ENCODE data around the gene SLX4IP.
A peak's percentile ranks its signal among the peaks of the same experiment; 100 is the strongest.

SLX4IP gene

DNA sequence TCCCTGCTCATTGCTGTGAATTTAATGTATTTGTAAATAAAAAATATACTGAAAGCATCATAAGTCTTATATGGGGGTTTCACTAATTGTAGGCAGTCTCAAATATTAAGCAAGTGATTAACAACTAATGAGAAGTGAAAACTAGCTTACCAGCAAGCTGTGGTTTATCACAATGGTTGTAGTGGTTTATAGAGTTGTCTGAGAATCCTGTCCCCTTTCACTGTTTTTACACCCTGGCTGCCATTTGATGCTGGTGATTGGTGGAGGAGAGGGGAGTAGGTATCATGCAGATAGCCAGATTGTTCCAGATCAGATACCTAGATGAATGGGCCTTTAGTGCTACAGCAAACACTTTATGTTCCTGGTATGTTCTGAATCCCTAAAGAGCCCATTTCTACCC, 7.1 kb upstream of the SLX4IP start:
- no peak for DNase-seq (ENCODE audit: low read depth in 1 of 2, low spot score in 1 of 2)

DNA sequence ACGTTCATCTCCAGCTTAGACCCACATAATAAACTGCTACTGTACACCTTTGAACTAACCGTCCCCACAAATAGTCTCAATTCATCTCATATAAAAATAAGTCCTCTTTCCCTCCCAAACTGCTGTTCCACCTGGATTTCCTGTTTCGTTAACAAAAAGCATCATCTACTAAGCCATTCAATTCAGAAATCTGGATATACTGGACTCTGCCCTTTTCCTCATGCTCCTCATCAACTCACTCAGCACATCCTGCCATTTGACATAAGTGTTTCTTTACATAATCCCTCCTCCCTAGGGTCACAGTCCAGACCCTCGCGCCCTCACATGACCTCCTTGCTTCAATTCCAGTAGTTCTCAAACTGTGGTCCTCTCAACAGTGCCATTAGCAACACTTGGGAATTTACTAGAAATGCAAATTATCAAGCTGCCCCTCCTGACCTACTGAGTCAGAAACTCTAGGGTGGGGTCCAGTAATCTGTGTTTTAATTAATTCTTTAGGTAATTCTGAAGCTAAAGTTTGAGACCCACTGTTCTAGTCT, 5.6 kb upstream of the SLX4IP start:
- no peak for DNase-seq (ENCODE audit: low read depth in 1 of 2, low spot score in 1 of 2)

DNA sequence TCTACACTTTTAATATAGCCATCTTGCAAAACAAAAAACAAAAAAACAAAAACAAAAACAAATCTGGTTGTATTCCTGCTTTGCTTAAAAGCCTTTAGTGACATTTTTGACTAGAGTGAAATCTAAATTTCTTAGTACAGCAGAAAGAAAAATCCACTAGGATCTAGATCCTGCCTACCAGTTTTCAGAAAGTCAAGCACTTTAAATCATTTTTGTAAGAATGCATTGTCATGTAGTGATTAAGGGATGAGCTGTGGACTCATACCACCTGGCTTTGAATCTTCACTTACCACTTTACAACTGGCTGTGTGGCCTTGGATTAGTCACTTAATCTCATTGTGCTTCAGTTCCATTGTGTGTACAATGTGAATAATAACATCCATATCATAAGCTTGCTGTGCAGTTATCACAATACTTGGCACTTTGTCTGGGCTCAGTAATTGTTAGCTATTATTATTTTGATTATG, 5.1 kb upstream of the SLX4IP start:
- DNase-seq (ENCODE audit: low read depth in 1 of 2, low spot score in 1 of 2), result no peak

DNA sequence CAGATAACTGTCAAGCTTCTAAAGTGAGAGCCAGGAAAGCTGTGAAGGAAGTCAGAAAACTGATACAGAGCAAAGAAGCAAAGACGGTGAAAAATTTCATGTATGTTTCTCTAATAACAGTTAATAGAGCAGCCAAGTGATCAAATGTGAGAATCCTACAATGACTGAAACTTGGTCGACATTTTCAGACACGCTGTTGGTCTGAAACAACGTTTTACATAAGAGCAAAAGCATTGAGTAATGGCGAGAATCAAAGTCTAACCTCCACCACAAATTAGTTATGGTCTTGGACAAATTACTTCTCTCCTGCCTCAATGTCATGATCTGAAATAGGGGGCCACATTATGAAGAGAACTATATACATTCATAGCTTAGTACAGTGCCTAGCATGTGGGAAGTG, 4.4 kb upstream of the SLX4IP start:
- DNase-seq (ENCODE audit: low read depth in 1 of 2, low spot score in 1 of 2), result no peak

DNA sequence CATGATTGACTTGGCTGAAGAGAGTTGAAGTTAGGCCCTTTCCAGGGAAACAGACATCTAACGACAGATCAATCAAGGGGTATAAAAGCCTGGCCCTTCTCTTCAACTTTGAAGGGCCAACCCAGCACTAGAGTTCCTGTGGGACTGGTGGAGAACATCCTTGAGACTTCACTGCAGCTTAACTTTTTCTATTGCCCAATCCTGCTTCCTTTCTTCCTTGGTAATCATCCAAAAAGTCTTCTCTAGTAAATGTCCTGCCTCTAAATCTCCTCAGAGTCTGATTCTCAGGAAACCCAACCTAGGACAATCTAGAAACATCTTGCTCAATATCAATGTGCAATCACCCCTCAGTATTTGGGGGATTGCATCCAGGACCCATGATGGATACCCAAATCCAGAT, 3.0 kb upstream of the SLX4IP start:
- no peak for DNase-seq (ENCODE audit: low read depth in 1 of 2, low spot score in 1 of 2)

DNA sequence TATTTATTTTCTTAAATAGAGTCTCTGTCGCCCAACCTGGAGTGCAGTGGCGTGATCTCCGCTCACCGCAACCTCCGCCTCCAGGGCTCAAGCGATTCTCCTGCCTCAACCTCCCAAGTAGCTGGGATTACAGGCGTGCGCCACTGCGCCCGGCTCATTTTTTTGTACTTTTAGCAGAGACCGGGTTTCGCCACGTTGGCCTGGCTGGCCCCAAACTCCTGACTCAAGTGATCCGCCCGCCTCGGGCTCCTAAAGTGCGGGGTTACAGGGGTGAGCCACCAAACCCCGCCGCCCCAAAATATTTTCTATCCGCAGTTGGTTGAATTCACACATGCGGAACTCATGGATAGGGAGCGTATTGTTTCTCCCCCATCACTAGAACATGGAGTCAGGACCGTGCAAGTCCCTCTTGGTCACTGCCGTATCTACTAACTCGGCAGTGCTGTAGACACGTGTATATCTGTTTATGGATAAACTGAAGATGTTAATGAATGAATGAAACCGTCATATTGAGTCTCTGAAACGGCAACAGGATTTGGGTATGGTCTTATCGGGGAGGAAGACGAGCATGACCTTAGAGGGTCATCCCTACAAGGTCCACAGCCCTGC, 2.0 kb upstream of the SLX4IP start:
- no peak for DNase-seq (ENCODE audit: low read depth in 1 of 2, low spot score in 1 of 2)

DNA sequence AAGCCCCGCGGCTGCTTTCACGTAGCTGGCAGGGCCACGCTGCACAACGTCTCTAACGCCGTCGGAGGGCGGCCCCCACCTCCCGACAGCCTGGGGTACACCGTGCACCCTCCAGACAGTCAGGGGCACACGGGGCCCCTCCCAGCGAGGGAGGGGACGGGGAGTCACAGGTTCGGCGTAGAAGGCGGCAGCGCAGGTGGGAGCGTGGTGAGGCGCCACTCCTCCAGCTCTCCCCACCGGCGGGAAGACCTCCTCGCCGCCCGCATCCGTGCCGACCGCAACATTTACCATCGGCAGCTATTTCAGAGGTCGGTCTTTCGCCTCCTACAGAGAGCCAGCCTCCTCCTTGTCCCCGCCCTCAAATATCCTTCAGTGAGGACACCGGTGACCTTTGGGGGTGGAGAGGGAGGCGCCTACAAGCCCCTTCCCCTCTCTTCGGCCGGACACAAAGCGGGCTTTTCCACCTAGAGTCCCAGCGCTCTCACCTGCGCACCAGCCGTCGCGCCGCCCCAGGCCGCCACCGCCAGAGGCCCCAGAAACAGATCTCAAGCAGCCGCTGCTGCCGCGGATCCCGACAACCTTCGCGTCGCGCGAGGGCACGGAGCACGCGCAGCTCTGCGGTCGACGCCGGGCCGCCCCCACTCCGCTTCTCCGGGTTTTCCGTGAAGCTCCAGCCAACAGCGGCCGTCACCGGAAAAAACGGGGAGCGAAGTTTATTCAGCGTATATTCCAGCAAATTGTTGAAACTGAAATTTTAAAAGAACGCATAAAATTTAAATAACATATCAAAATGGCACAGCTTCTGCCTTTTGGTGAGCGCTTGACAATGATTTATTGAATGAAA, 1.3 kb upstream of the SLX4IP start, which contains the start of gene MKKS:
MKKS (minus strand) TSS at position 600 of the 844 bp plus-strand sequence. CDS start 20,708 bp downstream, outside the sequence.
- DNase-seq (ENCODE audit: low read depth in 1 of 2, low spot score in 1 of 2), result peak; percentile 74 to 81

DNA sequence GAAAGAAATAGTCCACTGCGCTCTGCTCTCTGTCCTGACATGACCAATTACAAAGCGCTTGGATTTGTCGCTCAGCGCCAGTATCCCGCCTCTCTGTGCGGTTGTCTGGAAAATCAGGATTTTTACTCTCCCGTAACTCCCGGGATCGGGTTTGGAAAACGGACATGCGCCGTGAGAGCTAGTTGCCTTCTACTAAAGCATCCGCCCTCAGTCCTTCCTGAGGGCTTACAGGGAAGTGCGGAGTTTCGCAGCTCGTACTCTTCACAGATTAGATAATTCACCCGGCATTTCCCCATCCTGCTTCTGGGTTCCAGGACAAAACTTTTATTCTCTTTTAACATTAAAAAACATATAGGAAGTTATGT, 656 bp upstream of the SLX4IP start:
- DNase-seq (ENCODE audit: low read depth in 1 of 2, low spot score in 1 of 2), result peak; percentile 49 to 83

DNA sequence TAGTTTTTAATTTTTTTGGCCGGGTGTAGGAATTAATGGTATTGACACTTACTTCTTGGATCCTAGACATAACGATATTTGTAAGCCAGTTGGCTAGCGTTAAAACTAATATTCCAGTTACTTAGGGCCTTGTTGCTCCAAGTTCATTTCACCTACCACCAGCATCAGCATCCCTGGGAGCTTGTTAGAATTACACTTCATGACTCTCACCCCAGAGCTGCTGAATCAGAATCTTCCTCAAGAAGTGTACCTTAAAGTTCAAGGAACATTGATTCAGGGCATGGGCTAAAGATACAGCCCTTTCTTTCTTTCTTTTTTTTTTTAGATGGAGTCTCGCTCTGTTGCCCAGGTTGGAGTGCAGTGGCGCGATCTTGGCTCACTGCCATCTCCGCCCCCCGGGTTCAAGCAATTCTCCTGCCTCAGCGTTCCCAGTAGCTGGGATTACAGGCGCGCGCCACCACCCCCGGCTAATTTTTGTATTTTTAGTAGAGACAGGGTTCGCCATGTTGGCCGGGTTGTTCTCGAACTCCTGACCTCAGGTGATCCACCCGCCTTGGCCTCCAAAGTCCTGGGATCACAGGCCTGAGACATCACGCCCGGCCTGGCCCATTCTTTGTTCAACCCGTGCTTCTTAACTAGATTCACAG, 1.1 kb downstream of the SLX4IP start:
- DNase-seq (ENCODE audit: low read depth in 1 of 2, low spot score in 1 of 2), result no peak

DNA sequence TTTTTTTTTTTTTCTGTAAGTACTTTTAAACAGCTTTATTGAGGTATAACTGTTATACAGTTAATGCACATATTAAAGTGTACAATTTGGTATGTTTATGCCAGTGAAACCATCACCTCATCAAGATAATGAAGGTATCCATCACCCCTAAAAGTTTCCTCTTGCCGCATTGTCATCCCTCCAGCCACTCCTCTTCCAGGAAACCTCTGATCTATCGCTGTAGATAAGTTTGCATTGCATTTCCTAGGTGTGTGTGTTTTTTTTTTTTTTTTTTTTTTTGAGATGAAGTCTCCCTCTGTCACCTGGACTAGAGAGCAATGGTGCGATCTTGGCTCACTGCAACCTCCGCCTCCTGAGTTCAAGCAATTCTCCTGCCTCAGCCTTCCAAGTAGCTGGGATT, 3.1 kb downstream of the SLX4IP start:
- DNase-seq (ENCODE audit: low read depth in 1 of 2, low spot score in 1 of 2), result no peak

DNA sequence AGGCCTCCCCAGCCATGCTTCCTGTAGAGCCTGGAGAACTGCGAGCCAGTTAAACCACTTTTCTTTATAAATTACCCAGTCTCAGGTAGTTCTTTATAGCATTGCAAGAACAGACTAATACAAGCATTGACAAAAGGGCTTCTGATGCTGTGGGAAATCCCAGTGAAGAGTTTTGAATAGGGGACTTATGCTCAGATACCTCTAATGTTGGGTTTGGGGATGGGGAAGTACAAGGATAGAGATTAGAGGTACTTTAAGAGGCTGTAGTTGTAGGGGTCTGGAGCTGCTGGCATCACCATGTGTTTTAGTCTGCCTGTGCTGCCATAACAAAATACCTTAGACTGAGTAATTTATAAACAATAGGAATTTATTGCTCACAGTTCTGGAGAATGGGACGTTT, 8.8 kb downstream of the SLX4IP start:
- no peak for DNase-seq (ENCODE audit: low read depth in 1 of 2, low spot score in 1 of 2)

DNA sequence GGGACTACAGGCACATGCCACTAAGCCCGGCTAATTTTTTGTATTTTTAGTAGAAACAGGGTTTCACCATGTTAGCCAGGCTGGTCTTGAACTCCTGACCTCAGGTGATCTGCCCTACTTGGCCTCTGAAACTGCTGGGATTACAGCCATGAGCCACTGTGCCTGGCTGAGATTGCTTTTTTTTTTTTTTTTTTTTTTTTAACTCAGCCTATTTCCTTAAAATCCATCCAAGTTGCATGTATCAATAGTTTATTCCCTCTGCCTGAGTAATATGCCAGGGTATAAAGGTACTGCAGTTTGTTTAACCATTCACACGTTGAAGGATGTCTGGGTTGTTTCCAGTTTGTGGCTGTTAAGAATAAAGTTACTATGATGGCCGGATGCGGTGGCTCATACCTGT, 10.7 kb downstream of the SLX4IP start:
- no peak for DNase-seq (ENCODE audit: low read depth in 1 of 2, low spot score in 1 of 2)

DNA sequence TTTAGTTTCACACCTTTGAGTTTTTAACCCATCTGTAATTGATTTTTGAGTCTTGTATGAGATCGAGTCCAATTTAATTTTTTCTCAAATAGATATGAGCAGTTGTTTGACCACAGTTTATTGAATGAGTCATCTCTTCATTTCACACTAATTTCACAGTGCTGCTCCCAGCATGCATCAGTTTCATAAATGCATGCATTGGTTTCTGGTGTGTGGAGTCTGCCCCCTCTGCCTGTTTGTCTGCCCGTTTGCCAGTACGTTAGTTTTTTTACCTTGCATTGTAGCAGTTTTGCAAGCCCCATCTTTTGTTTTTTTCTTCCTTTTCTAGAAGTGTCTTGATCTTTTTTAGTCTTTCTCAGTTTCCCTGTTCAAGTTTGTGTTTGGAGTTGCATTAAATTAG, 11.9 kb downstream of the SLX4IP start:
- peak in 1 of 2 donors; percentile 38 for DNase-seq (ENCODE audit: low read depth in 1 of 2, low spot score in 1 of 2)

DNA sequence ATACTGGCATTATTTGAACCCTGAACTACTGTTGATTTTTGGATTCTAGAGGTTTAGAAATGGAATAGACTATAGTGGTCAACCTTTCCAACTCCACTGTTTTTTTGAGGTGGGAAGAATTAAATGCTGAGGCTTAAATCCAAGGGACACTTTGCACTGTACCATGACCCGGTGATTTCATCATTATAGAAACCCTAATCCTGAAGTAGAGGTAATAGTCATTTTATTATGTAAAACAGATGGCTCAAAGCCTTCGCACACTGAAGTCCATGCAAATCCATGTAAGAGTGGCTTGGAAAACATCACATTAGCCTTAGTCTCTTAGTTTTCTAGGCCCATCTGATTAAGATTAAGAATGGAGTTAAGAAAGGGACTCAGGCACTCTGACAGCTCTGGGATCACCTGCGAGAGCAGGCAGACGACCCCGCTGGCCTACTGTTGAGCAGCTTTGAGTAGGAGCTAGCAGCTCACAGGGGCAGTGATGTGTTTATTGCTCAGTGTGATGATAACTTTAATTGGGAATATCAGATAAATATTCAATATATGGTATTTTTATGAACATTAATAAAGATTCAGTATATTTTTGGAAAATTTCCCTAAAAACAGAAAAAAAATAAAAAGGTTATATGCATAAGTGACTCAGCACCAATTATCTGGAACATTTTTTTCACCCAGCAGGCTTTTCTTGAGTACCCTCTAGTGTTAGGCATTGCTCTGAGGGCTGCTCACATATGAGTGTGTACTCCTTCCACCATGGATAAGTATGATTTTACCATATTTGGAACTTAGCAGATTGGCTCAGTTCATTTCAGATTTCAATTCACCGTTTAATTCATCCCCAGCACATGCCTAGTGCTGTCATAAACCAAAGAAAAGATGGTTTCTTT, 13.4 kb downstream of the SLX4IP start:
- no peak for DNase-seq (ENCODE audit: low read depth in 1 of 2, low spot score in 1 of 2)

DNA sequence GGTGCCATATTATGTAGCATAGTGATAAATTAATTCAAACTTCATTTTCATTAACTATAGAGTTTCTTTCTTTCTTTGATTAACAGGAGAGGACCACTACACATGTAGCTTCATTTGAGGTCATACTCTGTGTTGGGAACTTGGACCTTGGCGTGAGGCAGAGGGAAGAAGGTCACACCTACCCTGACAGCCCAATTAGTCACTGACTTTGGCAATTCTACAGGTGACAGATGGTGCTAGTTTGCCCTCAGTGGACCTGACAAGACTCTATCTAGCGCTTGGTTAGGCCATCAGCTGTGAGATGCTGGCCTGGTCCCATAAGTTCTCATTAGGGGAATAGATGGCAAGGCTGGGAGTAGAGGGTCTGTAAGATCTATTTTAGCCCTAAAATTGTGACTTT, 14.2 kb downstream of the SLX4IP start:
- no peak for DNase-seq (ENCODE audit: low read depth in 1 of 2, low spot score in 1 of 2)

DNA sequence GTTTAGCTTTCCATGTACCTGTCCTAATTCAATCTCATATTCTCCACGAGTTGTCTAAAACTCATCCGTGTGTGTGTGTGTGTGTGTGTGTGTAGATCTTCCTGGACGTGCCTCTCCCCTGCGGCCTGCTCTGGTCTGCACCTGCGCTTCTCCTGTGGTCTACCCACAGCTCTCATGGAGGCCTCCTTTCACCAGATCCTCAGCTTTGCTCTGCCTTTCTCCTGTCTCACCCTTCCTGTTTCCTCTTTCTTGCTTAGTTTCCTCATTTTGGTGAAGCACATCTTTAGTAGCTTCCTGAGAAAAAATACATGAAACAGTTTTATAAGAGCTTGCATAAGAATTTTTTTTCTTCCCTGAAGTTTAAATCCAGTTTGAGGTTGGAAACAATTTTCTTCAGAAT, 18.1 kb downstream of the SLX4IP start:
- DNase-seq (ENCODE audit: low read depth in 1 of 2, low spot score in 1 of 2), result no peak

DNA sequence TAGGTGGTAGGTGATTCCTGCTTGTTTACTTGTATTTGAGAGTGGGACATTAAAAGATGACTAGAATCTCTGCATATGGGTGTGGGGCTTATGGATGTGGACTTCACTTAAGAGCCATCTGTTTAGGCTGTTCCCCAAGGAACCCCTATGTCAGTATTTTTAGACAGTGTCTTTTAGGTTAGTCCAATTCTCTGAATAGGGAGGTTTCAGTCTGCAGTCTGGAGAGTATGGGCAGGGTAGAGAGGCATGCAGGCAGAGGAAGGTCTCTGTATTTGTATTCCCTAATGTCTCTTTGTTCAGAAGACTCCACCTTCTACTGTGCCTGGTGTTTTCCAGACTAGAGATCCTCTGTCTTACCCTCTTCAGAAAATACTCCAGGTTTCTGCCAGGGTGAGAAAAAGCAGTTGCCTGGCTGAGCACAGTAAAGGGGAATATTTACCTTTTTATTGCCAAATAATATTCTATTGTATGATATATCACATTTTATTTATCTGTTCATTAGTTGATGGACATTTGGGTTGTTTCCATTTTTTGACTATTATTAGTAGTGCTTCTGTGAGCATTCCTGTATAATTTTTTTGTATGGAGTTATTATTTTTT, 19.1 kb downstream of the SLX4IP start:
- no peak for DNase-seq (ENCODE audit: low read depth in 1 of 2, low spot score in 1 of 2)

DNA sequence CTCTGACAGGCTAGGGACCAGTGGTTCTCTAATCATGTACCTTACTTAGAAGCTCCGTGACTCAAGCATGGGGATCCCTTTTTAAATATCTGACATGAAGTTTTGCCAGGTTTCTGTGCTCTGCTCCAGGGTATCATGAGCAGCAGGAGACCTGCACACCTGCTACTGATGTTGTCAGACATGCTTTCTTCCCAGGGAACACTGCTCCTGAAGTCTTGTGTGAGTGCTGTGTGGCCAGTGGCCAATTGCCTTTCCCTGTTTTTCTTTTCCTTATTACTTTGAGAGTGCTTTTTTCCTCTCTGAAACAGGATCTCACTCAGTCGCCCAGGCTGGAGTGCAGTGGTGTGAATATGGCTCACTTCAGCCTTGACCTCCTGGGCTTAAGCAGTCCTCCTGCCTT, 26.4 kb downstream of the SLX4IP start:
- DNase-seq (ENCODE audit: low read depth in 1 of 2, low spot score in 1 of 2), result no peak

DNA sequence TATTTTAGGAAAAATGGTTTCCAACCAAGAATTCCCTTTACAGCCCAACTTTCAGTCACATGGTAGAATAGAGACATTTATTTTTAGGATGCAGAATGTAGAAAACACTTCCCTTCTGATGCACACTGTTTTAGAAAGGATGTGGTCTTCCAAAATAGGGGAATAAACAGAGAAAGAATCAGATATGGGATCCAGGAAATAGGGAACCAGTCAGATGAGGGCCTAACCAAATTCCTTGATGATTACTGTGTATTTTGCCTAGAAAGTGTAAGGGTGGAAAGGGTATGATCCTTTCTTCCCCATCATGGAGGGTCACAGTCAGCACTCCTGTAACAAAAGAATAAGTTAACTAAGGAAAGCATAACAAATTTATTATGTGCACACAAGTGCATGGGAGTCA, 27.4 kb downstream of the SLX4IP start:
- DNase-seq (ENCODE audit: low read depth in 1 of 2, low spot score in 1 of 2), result no peak

DNA sequence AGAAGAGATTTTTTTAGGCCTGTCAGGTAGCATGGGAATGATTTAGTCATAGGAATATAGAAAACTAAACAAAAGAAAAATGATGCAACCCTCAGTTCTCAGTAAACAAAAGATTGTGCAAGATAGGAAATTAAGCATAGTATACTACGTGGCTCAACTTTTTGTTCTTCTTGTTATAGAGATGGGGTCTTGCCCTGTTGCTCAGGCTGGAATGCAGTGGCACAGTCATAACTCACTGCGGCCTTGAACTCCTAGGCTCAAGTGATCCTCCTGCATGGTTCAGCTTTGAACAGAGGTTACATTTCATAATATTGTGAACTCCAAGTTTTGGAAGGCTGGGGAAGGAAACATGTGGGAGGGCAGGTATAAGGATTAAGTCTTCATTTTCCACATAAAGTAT, 28.5 kb downstream of the SLX4IP start:
- no peak for DNase-seq (ENCODE audit: low read depth in 1 of 2, low spot score in 1 of 2)

DNA sequence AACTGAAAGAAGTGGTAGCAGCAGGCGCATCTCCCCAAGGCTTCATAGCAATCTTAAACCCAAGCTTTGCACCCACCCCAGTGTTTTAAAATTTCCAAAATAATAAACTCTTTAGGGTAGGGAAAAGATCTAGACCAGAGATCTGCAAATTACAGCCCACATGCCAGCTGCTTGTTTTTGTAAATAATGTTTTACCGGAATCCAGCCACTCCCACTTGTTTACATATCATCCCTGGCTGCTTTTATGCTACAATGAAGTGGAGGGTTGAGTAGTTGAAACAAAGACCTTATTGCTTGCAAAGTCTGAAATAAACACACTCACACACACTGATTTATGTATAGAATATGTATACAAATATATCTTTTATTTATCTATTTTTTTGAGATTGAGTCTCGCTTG, 30.0 kb downstream of the SLX4IP start:
- DNase-seq (ENCODE audit: low read depth in 1 of 2, low spot score in 1 of 2), result no peak

Data from activated CD4-positive, alpha-beta T cell treated with anti-CD3 and anti-CD28 coated beads, Interleukin-2, amount 50 U/mL, for 24 hours (primary cell).